Type B pancreatic cell (in vitro differentiated cells): Measurements from ENCODE around the gene PACS2. TPM values are rescaled to one million over a fixed set of nuclear protein-coding genes. Genes with fewer than 3 reads are reported as not detected.
A peak's percentile ranks its signal among the peaks of the same experiment; 100 is the strongest.

Experiments used
- DNase-seq: peaks from one replicate; pipeline ENCODE4 v3.0.0; 2021; ENCODE audit warnings: mixed read lengths; ENCODE audit not compliant: unreplicated experiment; ENCODE audit errors: extremely low spot score
- H3K27ac Mint-ChIP-seq: 2 replicates; pipeline ENCODE4 v1.8.0; 2021; ENCODE audit warnings: mild to moderate bottlenecking, mixed read lengths
- H3K27me3 Mint-ChIP-seq: 2 replicates; pipeline ENCODE4 v1.8.0; 2021; ENCODE audit warnings: mixed read lengths
- H3K36me3 Mint-ChIP-seq: 2 replicates; pipeline ENCODE4 v1.8.0; 2021; ENCODE audit warnings: mixed read lengths
- H3K4me1 Mint-ChIP-seq: one replicate; pipeline ENCODE4 v1.8.0; 2021; ENCODE audit warnings: mixed read lengths; ENCODE audit not compliant: unreplicated experiment
- H3K4me3 Mint-ChIP-seq: 2 replicates; pipeline ENCODE4 v1.8.0; 2021; ENCODE audit warnings: mild to moderate bottlenecking, mixed read lengths
- H3K9me3 Mint-ChIP-seq: 2 replicates; pipeline ENCODE4 v1.8.0; 2021; ENCODE audit warnings: mixed read lengths
- CTCF ChIP-seq: fragments of 200-600 bp; sonication (generic); conservative IDR thresholded peaks from 2 replicates; pipeline ENCODE4 v1.5.0; 2021; ENCODE audit warnings: antibody characterized with exemption, mild to moderate bottlenecking
- total RNA-seq: library from RNA; stranded (reverse); gene quantifications from 2 replicates; pipeline ENCODE4 v1.2.1, GENCODE V29; 2021; ENCODE audit warnings: low replicate concordance

The PACS2 gene
- total RNA-seq, 1 donor from 2014 or later = 101 TPM

- no peak for DNase-seq
- no peaks in the 10 kb centered on the region for H3K4me1 Mint-ChIP-seq
- H3K4me3 Mint-ChIP-seq = no peak overlapping the region
- no peaks in the 10 kb centered on the region for H3K27me3 Mint-ChIP-seq
- no peak for TF ChIP-seq CTCF
- peaks cover 15% of the 10 kb centered on the region for H3K36me3 Mint-ChIP-seq
- H3K9me3 Mint-ChIP-seq = no peaks in the 10 kb centered on the region
- H3K27ac Mint-ChIP-seq = no peak overlapping the region
Measured at GRCh38 chr14:105369653-105370040, 55.1 kb downstream of the PACS2 start.

- Mint-ChIP-seq H3K36me3 (peaks cover 15% of the 10 kb centered on the region), H3K27ac (no peak overlapping the region), H3K27me3 (no peaks in the 10 kb centered on the region), H3K4me1 (peaks cover 3% of the 10 kb centered on the region), H3K9me3 (no peaks in the 10 kb centered on the region), H3K4me3 (no peak overlapping the region)
- no peak for TF ChIP-seq CTCF
- no peak for DNase-seq
Measured at GRCh38 chr14:105374389-105374788, 59.8 kb downstream of the PACS2 start.

GRCh38 chr14:105375635-105376057 lies 61.1 kb downstream of the PACS2 start:
- DNase-seq = no peak
- Mint-ChIP-seq H3K27me3 (no peaks in the 10 kb centered on the region), H3K4me1 (peaks cover 3% of the 10 kb centered on the region), H3K9me3 (no peaks in the 10 kb centered on the region), H3K36me3 (peaks cover 15% of the 10 kb centered on the region), H3K27ac (no peak overlapping the region), H3K4me3 (no peak overlapping the region)
- no peak for TF ChIP-seq CTCF

GRCh38 chr14:105376521-105377440 lies 62.2 kb downstream of the PACS2 start:
- H3K9me3 Mint-ChIP-seq = no peaks in the 10 kb centered on the region
- no peak overlapping the region for H3K4me3 Mint-ChIP-seq
- DNase-seq = no peak
- H3K27ac Mint-ChIP-seq = no peak overlapping the region
- peaks cover 3% of the 10 kb centered on the region for H3K4me1 Mint-ChIP-seq
- peaks cover 8% of the 10 kb centered on the region for H3K36me3 Mint-ChIP-seq
- TF ChIP-seq CTCF = no peak
- H3K27me3 Mint-ChIP-seq = no peaks in the 10 kb centered on the region

- H3K36me3 Mint-ChIP-seq = peaks cover 8% of the 10 kb centered on the region
- no peak for TF ChIP-seq CTCF
- H3K27me3 Mint-ChIP-seq = no peaks in the 10 kb centered on the region
- no peak for DNase-seq
- H3K27ac Mint-ChIP-seq = peak overlapping the region; percentile 42
- H3K4me3 Mint-ChIP-seq = no peak overlapping the region
- H3K4me1 Mint-ChIP-seq = peaks cover 3% of the 10 kb centered on the region
- no peaks in the 10 kb centered on the region for H3K9me3 Mint-ChIP-seq
Measured at GRCh38 chr14:105377555-105378182, 63.1 kb downstream of the PACS2 start.
